Vagina (tissue), 2 donors: ENCODE measurements around the gene PRR14. TPM values are rescaled to one million over a fixed set of nuclear protein-coding genes. Genes with fewer than 3 reads are reported as not detected.

ENCODE experiments used
- DNase-seq, 2 donors: peaks; one replicate each; pipeline ENCODE4 v3.0.0-alpha.2; 2017; ENCODE audit errors: extremely low spot score in 2 of 2
- H3K27ac ChIP-seq: fragments of 200-600 bp; sonication (generic); one replicate; pipeline ENCODE4 v1.5.1; 2019
- H3K27me3 ChIP-seq: fragments of 200-600 bp; sonication (generic); one replicate; pipeline ENCODE4 v1.5.1; 2019
- H3K36me3 ChIP-seq, 2 donors: fragments of 200-600 bp; sonication (generic); one replicate each; pipeline ENCODE4 v1.5.1; 2017 to 2019
- H3K4me1 ChIP-seq: fragments of 200-600 bp; sonication (generic); one replicate; pipeline ENCODE4 v1.5.1; 2019
- H3K4me3 ChIP-seq, 2 donors: fragments of 200-600 bp; sonication (generic); 1 replicate in 1 of 2; 2 replicates in 1 of 2; pipeline ENCODE4 v1.5.1; 2016 to 2019
- H3K9me3 ChIP-seq: fragments of 200-600 bp; sonication (generic); one replicate; pipeline ENCODE4 v1.5.1; 2019
- CTCF ChIP-seq, 3 experiments: fragments of 450-650 bp in 2 of 3; fragments of 200-600 bp in 1 of 3; sonication (generic) in 1 of 3; IDR thresholded peaks; one replicate each; pipeline ENCODE4 v1.5.1; 2017 to 2019; ENCODE audit warnings: antibody characterized with exemption in 3 of 3, mild to moderate bottlenecking in 2 of 3, moderate library complexity in 2 of 3
- POLR2A ChIP-seq, 2 donors: fragments of 450-650 bp; IDR thresholded peaks; one replicate each; pipeline ENCODE4 v1.6.1; 2017; ENCODE audit warnings: antibody characterized with exemption in 2 of 2, mild to moderate bottlenecking in 2 of 2, moderate library complexity in 2 of 2
- POLR2AphosphoS5 ChIP-seq, 2 donors: sonication (generic); formaldehyde crosslinking; IDR thresholded peaks; one replicate each; pipeline ENCODE4 v1.9.0; 2017; ENCODE audit warnings: antibody characterized with exemption in 2 of 2, mild to moderate bottlenecking in 2 of 2, low read depth in 1 of 2; ENCODE audit not compliant: insufficient read depth in 1 of 2
- intact Hi-C: fragments of 100-400 bp; cut with DNase I; formaldehyde crosslinking; loops from one replicate; pipeline ENCODE4 v1.15.1; 2023
- total RNA-seq: library from RNA; depleted of rRNA; stranded (reverse); fragments of >200 nt; gene quantifications from one replicate; pipeline ENCODE4 v1.2.3, GENCODE V29; 2016

Gene PRR14
- total RNA-seq, 1 donor from 2014 or later, result 60.4 TPM

- Histone ChIP-seq H3K4me1 (peaks cover 18% of the 10 kb centered on the region), H3K9me3 (no peaks in the 10 kb centered on the region), H3K4me3 (no peak overlapping the region), H3K27me3 (no peaks in the 10 kb centered on the region), H3K36me3 (peaks cover 4 to 76% of the 10 kb centered on the region in 2 donors), H3K27ac (no peak overlapping the region)
- no peak for DNase-seq
- TF ChIP-seq POLR2AphosphoS5 (IDR thresholded peaks at IDR 0.05; ENCODE audit: insufficient read depth in 1 of 2, low read depth in 1 of 2), result no peak
- TF ChIP-seq POLR2A (IDR thresholded peaks at IDR 0.05), result no peak
- no peak for TF ChIP-seq CTCF (IDR thresholded peaks at IDR 0.05)
- intact Hi-C loops, result no loop called here
Measured at GRCh38 chr16:30668393-30668792, 17.6 kb downstream of the PRR14 start.

- intact Hi-C loops, result no loop called here
- peaks cover 4 to 67% of the 10 kb centered on the region in 2 donors for H3K36me3 ChIP-seq
Measured at GRCh38 chr16:30669026-30669902, 18.5 kb downstream of the PRR14 start.

GRCh38 chr16:30669903-30670824 lies 19.4 kb downstream of the PRR14 start:
- TF ChIP-seq POLR2A (IDR thresholded peaks at IDR 0.05) (no peak), CTCF (IDR thresholded peaks at IDR 0.05) (no peak), POLR2AphosphoS5 (IDR thresholded peaks at IDR 0.05; ENCODE audit: insufficient read depth in 1 of 2, low read depth in 1 of 2) (no peak)

More at GRCh38 chr16:30669026-30669902, 18.5 kb downstream of the PRR14 start:
- TF ChIP-seq CTCF (IDR thresholded peaks at IDR 0.05) (no peak), POLR2AphosphoS5 (IDR thresholded peaks at IDR 0.05; ENCODE audit: insufficient read depth in 1 of 2, low read depth in 1 of 2) (no peak), POLR2A (IDR thresholded peaks at IDR 0.05) (no peak)
- no peaks in the 10 kb centered on the region for H3K9me3 ChIP-seq
- H3K27me3 ChIP-seq, result no peaks in the 10 kb centered on the region
- H3K4me1 ChIP-seq, result peaks cover 9% of the 10 kb centered on the region
- H3K4me3 ChIP-seq, result no peak overlapping the region
- no peak overlapping the region for H3K27ac ChIP-seq
- DNase-seq, result no peak

GRCh38 chr16:30675143-30675542 lies 24.4 kb downstream of the PRR14 start:
- Histone ChIP-seq H3K27ac (no peak overlapping the region), H3K9me3 (no peaks in the 10 kb centered on the region), H3K36me3 (peaks cover 0 to 8% of the 10 kb centered on the region in 2 donors), H3K27me3 (no peaks in the 10 kb centered on the region), H3K4me3 (no peak overlapping the region), H3K4me1 (no peaks in the 10 kb centered on the region)
- intact Hi-C loops, result no loop called here
- TF ChIP-seq POLR2A (IDR thresholded peaks at IDR 0.05) (no peak), CTCF (IDR thresholded peaks at IDR 0.05) (no peak), POLR2AphosphoS5 (IDR thresholded peaks at IDR 0.05; ENCODE audit: insufficient read depth in 1 of 2, low read depth in 1 of 2) (no peak)
- DNase-seq, result no peak

More at GRCh38 chr16:30669903-30670824, 19.4 kb downstream of the PRR14 start:
- no peaks in the 10 kb centered on the region for H3K9me3 ChIP-seq
- peaks cover under 1% of the 10 kb centered on the region for H3K4me1 ChIP-seq
- peaks cover 4 to 58% of the 10 kb centered on the region in 2 donors for H3K36me3 ChIP-seq
- H3K27ac ChIP-seq, result no peak overlapping the region
- H3K4me3 ChIP-seq, result no peak overlapping the region
- intact Hi-C loops, result no loop called here
- no peaks in the 10 kb centered on the region for H3K27me3 ChIP-seq
- no peak for DNase-seq
